Peyer's patch (tissue), 4 donors: ENCODE results near the gene KCNQ5.

Experiments
- CTCF ChIP-seq, 6 experiments: fragments of 450-650 bp in 4 of 6; fragments of 200-600 bp in 2 of 6; sonication (generic) in 1 of 6; IDR thresholded peaks; one replicate each; pipeline ENCODE4 v1.5.1; 2017 to 2019; ENCODE audit warnings: antibody characterized with exemption in 6 of 6, mild to moderate bottlenecking in 3 of 6, moderate library complexity in 1 of 6
- POLR2A ChIP-seq, 2 donors: fragments of 450-650 bp; IDR thresholded peaks; one replicate each; pipeline ENCODE4 v1.5.1; 2017; ENCODE audit warnings: antibody characterized with exemption in 2 of 2, mild to moderate bottlenecking in 2 of 2, moderate library complexity in 2 of 2

GRCh38 chr6:72968704-72969103, 346.8 kb downstream of the KCNQ5 start:
- TF ChIP-seq CTCF (IDR thresholded peaks at IDR 0.05) (no peak), POLR2A (IDR thresholded peaks at IDR 0.05) (no peak)
